Measurements from ENCODE around the gene CEP83. TPM values are rescaled to one million over a fixed set of nuclear protein-coding genes. Genes with fewer than 3 reads are reported as not detected.

The CEP83 gene
- total RNA-seq, 4 donors from 2014 or later: 12.3 to 23.5 (median 18.4) TPM

- TF ChIP-seq, protein P1, sequence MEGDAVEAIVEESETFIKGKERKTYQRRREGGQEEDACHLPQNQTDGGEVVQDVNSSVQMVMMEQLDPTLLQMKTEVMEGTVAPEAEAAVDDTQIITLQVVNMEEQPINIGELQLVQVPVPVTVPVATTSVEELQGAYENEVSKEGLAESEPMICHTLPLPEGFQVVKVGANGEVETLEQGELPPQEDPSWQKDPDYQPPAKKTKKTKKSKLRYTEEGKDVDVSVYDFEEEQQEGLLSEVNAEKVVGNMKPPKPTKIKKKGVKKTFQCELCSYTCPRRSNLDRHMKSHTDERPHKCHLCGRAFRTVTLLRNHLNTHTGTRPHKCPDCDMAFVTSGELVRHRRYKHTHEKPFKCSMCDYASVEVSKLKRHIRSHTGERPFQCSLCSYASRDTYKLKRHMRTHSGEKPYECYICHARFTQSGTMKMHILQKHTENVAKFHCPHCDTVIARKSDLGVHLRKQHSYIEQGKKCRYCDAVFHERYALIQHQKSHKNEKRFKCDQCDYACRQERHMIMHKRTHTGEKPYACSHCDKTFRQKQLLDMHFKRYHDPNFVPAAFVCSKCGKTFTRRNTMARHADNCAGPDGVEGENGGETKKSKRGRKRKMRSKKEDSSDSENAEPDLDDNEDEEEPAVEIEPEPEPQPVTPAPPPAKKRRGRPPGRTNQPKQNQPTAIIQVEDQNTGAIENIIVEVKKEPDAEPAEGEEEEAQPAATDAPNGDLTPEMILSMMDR (IDR thresholded peaks at IDR 0.05; ENCODE audit: low read depth): no peak
Measured at GRCh38 chr12:94386422-94386821, 73.2 kb downstream of the CEP83 start.

DNA sequence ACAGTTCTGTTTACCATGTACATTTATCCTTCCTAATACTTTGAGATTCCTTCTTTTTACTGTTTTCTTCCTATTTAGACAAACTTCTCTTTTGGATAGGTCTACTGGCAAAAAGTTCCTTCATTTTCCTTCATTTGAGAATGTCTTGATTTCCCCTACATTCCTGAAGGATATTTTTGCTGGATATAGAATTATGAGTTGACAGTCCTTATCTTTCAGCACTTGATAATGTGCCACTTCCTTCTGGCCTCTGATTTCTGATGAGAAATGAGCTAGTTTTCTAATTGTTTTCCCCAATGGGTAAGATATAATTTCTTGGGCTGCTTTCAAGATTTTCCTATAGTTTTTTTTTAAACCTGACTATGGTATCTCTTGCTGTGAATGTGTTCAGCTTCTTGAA, 75.6 kb downstream of the CEP83 start:
- TF ChIP-seq, protein P1 (IDR thresholded peaks at IDR 0.05; ENCODE audit: low read depth): no peak

GRCh38 chr12:94380507-94380906, 79.2 kb downstream of the CEP83 start:
- TF ChIP-seq, protein P1 (IDR thresholded peaks at IDR 0.05; ENCODE audit: low read depth): no peak

DNA sequence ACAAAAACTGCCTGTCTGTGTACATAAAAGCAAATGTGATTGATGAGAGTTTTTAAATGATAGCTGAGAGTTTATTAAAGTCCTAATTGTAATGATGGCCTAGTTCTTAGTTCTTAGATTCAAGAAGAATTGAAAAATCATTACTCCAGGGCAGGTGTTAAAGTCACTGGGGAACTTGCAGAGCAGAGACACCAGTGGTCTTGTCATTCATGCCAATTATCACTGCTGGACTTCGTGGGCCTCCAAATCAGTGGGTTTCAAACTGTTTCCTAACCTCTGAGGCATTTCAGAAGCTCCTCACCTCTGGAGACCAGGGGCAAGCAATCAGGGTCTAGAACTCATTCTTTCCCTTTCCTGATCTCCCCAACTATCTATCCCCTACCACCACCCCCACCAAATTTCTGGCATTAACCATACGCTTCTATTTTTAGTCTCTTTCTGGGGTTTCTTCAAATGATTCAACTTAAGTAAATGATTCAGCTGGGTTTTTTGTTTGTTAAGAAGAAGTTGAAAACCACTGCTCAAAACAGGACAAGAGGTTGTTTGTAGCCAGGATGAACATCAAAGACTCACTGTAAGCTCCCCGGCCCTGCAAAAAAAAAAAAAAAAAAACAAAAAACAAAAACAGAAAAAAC, 80.1 kb downstream of the CEP83 start:
- TF ChIP-seq, protein P1 (IDR thresholded peaks at IDR 0.05; ENCODE audit: low read depth): no peak

DNA sequence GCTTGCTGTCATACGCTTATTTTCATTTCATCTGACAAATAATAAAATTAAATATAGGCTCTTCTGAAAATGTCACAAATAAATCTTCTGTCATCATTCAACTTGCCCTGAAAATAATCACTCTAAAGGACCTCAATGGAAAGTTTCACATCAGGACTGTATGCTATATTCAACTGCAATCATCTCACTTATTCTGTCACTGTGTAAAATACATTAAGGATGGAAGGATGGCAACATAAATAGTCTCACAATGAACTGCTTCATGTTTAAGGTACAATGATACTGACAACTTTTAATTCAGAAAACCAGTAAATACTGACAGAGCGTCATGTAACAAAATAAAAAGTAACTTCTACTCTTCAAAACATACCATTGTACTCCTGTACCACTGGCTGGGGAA, 82.1 kb downstream of the CEP83 start:
- TF ChIP-seq, protein P1 (IDR thresholded peaks at IDR 0.05; ENCODE audit: low read depth): no peak

GRCh38 chr12:94374124-94374523, 85.5 kb downstream of the CEP83 start:
- TF ChIP-seq, protein P1 (IDR thresholded peaks at IDR 0.05; ENCODE audit: low read depth): no peak

DNA sequence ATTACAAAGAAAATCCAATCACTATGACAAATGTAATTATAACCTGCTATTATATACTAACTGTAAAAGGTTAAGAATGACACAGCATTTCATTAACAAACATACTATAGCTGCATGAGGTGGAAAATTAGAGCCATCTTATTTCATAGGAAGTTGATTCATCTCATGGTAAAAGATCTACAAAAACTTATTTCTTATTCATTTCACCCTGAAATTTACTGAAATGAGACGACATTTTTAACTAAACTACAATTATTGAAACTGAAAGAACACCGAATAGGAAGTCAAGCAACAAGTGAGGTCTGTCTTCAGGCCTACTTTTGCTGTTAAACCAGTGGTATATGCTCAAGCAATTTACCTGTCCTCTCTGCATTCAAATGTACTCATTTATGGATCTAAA, 87.2 kb downstream of the CEP83 start:
- TF ChIP-seq, protein P1 (IDR thresholded peaks at IDR 0.05; ENCODE audit: low read depth): no peak
